ENCODE data around the gene RYR3.

Gene RYR3

DNA sequence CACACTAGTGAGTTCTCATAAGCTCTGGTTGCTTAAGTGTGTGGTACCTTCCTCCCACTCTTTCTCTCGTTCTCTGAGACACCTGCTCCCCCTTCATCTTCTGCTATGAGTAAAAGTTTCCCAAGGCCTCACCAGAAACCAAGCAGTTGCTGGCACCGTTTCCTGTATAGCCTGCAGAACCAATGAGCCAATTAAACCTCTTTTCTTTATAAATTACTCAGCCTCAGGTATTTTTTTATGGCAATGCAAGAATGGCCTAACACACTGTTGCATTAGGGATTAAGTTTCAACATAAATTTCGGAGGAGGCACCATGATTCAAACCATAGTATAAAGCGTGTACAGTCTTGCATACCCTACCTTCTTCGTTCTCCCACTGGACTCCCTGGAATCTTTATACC, 405.3 kb downstream of the RYR3 start:
- no peaks in the 10 kb centered on the region for H3K9me3 ChIP-seq (ENCODE audit: control insufficient read depth, insufficient read depth, low read length)

DNA sequence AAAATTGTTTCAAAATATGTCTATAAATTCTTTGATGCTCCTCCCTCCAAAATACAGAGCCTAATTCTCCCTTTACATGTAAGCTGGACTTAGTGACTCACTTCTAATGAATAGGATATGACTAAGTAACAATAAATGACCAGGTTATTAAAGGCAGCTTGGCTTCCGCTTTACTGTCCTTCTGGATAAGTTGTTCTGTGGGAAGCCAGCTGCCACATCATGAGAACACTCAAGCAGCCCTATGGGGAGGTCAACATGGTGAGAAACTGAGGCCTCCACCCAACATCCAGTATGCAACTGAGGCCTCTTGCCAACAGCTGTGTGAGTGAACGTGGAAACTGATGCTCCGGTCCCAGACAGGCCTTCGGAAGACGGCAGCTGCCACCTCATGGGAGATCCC, 410.2 kb downstream of the RYR3 start:
- Histone ChIP-seq H3K4me1 (ENCODE audit: insufficient read depth, low read length) (no peaks in the 10 kb centered on the region), H3K9me3 (ENCODE audit: control insufficient read depth, insufficient read depth, low read length) (no peaks in the 10 kb centered on the region), H3K9ac (ENCODE audit: low read depth, low read length) (no peak overlapping the region), H3K36me3 (ENCODE audit: insufficient read depth, low read length) (no peaks in the 10 kb centered on the region)

More for the DNA sequence above, 405.3 kb downstream of the RYR3 start:
- H3K4me1 ChIP-seq (ENCODE audit: insufficient read depth, low read length): no peaks in the 10 kb centered on the region
- no peaks in the 10 kb centered on the region for H3K36me3 ChIP-seq (ENCODE audit: insufficient read depth, low read length)
- no peak overlapping the region for H3K9ac ChIP-seq (ENCODE audit: low read depth, low read length)

DNA sequence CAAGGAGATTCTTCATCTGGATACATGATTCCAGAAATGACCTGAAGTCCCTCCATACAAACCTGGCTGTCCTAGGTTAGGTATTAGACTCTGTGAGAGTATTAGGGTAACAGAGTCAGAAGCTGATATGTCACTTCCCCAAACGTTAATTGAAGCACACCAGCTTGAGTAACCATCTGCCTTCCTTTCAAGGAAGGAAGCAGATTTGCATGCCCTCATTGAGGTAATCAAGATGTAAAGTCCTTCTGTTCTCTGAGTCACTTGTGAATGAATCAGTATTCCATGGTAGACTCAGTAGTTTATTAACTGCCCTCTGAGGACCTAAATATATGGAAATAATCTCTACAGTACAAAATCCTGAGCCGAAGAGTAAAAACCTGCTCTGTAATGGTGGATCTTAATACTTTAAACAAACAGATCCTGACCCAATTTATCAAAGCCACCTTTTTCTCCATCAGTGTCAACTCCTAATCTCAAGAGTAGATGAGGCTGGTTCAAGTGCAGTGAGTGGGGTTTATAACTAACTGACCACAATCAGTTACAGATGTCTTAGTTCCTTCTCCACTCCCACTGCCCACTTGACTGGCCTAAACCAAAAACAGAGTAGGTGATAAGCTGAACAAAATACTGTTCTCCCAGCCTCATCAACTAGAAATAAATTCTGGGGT, 411.4 kb downstream of the RYR3 start:
- H3K9ac ChIP-seq (ENCODE audit: low read depth, low read length): no peak overlapping the region
- no peaks in the 10 kb centered on the region for H3K36me3 ChIP-seq (ENCODE audit: insufficient read depth, low read length)

DNA sequence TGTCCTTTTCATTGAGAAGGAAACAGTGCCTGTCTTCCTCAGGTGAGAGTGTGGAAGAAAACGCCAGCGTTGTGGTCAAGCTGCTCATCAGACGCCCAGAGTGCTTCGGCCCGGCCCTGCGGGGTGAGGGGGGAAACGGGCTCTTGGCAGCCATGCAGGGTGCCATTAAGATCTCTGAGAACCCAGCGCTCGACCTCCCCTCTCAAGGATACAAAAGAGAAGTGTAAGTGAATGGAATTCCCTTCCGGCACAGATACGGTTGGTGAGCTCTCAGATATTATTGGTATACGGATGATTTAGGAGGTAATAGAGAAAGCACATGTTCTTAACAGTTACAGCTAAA, 411.9 kb downstream of the RYR3 start:
- Histone ChIP-seq H3K9ac (ENCODE audit: low read depth, low read length) (no peak overlapping the region), H3K9me3 (ENCODE audit: control insufficient read depth, insufficient read depth, low read length) (no peaks in the 10 kb centered on the region), H3K36me3 (ENCODE audit: insufficient read depth, low read length) (no peaks in the 10 kb centered on the region), H3K4me1 (ENCODE audit: insufficient read depth, low read length) (no peaks in the 10 kb centered on the region)

More for the DNA sequence above, 411.4 kb downstream of the RYR3 start:
- Histone ChIP-seq H3K4me1 (ENCODE audit: insufficient read depth, low read length) (no peaks in the 10 kb centered on the region), H3K9me3 (ENCODE audit: control insufficient read depth, insufficient read depth, low read length) (no peaks in the 10 kb centered on the region)

DNA sequence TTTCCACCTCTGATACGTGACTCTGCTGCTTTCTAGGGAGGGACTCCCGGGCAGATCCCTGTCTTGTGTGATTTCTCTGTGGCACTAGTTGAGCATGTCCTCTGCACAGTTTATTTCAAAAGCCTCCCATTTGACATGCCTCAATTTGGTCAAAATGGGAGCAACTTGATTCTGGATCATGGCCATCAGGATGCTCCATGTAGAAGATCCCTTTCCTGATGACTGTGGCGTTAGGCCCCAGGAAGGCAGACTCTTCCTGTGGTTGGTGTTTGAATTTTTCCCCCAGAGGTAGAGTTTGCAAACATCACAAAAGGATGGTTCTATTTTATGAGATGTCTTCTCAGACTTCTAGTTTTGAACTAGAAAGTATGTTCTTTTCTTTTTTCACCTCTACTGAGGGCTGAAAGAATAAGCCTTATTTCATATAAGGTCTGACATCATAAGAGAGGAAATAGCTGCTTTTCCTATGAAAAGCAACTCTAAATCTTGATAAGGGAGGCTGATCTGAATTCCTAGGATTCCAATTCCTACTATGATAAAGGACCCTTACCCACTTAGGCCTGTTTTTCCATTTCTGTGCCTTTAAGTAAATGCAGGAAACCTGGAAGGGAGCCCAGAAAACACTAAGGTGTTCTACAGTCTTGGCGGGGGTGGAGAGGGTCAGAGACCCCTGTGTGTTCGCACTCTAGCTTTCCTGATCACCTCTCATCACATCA, 413.7 kb downstream of the RYR3 start:
- Histone ChIP-seq H3K4me1 (ENCODE audit: insufficient read depth, low read length) (no peaks in the 10 kb centered on the region), H3K36me3 (ENCODE audit: insufficient read depth, low read length) (no peaks in the 10 kb centered on the region), H3K9me3 (ENCODE audit: control insufficient read depth, insufficient read depth, low read length) (no peaks in the 10 kb centered on the region), H3K9ac (ENCODE audit: low read depth, low read length) (no peak overlapping the region)

DNA sequence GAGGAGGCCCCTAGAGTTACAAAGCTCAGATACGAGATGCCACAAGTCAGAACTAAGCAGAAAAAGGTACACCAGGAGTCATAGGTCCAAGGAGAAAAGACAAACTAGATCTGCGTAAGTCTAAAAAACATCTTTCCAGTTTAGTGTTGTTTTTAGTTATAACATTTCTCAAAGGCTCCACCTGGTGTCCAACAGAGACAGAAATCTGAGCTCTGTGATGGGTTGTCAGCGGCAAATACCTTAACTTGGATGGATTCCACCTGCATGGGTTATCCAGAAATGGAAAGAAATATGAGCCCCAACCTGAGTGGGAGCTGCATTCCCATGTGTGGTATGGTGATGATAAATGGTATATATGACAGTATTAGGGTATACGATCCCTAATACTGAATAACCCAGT, 418.9 kb downstream of the RYR3 start:
- Histone ChIP-seq H3K9ac (ENCODE audit: low read depth, low read length) (no peak overlapping the region), H3K36me3 (ENCODE audit: insufficient read depth, low read length) (no peaks in the 10 kb centered on the region), H3K9me3 (ENCODE audit: control insufficient read depth, insufficient read depth, low read length) (no peaks in the 10 kb centered on the region), H3K4me1 (ENCODE audit: insufficient read depth, low read length) (no peaks in the 10 kb centered on the region)

DNA sequence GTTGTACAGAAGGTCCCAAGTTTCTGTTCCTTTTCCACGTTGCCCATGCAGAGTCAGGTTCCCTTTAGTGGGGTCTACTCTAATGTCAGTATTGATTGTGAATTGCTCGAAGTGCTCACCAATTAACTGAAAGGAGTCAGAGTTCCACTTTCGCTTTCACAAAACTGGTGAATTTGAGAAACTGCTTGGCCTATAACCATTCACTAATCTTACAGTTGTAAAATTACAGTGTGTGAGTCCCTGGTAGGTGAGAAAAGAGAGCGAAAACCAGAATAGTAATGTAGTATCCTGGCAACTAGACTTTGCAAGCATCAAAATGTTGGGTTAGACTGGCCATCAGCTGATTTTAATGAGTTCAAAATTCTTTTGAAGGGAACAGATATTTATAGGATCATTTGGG, 420.0 kb downstream of the RYR3 start:
- no peaks in the 10 kb centered on the region for H3K9me3 ChIP-seq (ENCODE audit: control insufficient read depth, insufficient read depth, low read length)
- H3K9ac ChIP-seq (ENCODE audit: low read depth, low read length): no peak overlapping the region
- no peaks in the 10 kb centered on the region for H3K4me1 ChIP-seq (ENCODE audit: insufficient read depth, low read length)
- no peaks in the 10 kb centered on the region for H3K36me3 ChIP-seq (ENCODE audit: insufficient read depth, low read length)

DNA sequence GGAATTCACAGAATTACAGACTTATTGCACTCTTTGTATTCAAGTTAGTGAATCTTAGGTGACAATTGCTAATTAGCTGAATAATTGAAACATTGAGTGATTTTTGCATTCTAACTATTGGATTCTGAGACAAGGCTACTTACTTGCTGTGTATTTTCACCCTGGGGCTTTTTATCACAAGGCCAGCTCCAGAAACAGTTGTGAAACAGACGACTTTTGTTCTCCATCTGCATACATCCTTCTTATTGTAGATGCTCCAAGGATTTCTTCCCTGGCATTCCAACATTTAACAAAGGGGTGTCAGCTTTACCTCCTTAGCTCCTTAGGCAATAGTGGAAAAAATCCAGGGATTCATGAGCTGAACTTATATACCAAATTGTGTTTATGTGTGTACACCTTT, 424.4 kb downstream of the RYR3 start:
- H3K9me3 ChIP-seq (ENCODE audit: control insufficient read depth, insufficient read depth, low read length): no peaks in the 10 kb centered on the region
- no peaks in the 10 kb centered on the region for H3K36me3 ChIP-seq (ENCODE audit: insufficient read depth, low read length)
- no peaks in the 10 kb centered on the region for H3K4me1 ChIP-seq (ENCODE audit: insufficient read depth, low read length)
- H3K9ac ChIP-seq (ENCODE audit: low read depth, low read length): no peak overlapping the region

DNA sequence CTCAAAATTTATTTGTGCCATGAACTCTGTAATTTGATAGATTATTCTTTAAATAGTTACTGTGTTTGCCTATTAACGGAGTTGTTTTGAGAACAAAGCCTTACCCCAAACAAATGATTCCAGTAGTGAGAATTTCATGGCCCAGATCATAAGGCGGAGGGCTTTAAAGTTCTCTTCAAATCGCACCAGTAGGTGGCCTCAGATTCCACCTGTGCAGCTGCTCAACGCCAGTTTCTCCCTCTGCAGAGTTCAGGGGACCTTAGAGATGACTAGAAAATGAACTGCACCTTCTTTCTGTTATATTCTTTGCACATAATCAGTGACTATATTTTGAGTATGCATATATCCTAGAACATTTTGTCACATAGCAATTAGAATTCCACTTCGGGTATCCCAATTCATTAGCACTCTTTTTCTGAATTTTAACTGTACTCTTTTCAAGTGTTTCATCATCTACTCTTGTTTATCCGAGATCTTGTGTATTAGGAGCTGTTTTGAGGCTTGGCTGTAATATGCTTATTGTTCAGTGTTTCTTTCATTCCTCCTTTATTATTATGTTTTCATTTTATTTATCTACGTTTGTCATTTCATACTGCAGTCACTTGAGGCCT, 425.0 kb downstream of the RYR3 start:
- no peak overlapping the region for H3K9ac ChIP-seq (ENCODE audit: low read depth, low read length)
- H3K4me1 ChIP-seq (ENCODE audit: insufficient read depth, low read length): no peaks in the 10 kb centered on the region
- no peaks in the 10 kb centered on the region for H3K9me3 ChIP-seq (ENCODE audit: control insufficient read depth, insufficient read depth, low read length)
- H3K36me3 ChIP-seq (ENCODE audit: insufficient read depth, low read length): no peaks in the 10 kb centered on the region

DNA sequence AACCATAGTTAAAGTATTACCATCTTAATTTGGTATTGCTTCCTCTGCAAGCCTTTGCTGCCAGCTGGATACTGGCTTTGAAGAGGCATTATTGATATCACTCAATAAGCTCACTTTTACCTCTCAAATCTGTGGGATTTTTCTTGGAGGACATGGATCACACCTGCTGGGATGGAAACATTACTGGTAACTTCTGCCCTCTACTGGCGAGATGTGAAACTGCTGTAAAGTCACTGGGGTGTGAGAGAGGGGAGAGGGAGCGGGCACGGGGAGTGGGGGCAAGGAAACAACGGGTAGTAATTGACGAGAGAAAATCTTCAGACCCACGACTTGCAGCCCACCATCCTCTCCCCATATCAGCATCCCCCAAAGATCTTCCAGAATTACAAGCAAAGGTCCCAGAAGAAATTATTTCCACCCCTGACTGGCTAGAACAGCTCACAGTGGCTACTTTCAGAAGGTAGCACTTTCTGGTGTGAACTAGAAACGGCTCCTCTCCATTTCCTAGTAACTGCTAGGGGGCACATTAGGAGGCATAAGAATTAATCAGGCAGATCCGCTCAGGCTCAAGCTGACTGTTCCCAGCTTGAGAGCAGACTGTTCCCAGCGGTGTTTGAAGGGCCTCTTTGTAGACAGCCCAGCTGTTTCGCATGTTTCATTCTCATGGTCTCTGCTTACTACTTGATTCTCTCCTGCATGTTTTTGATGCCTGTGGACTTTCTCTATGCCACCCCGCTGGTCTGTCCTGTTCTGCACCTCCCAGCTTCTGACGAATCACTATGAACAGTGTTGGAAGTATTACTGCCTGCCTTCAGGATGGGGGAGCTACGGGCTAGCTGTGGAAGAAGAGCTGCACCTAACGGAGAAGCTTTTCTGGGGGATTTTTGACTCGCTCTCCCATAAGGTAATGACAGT, 427.2 kb downstream of the RYR3 start:
- no peaks in the 10 kb centered on the region for H3K4me1 ChIP-seq (ENCODE audit: insufficient read depth, low read length)
- H3K9ac ChIP-seq (ENCODE audit: low read depth, low read length): peak overlapping the region; percentile 43; the same call in 1 of the 2 replicates
- H3K36me3 ChIP-seq (ENCODE audit: insufficient read depth, low read length): no peaks in the 10 kb centered on the region
- no peaks in the 10 kb centered on the region for H3K9me3 ChIP-seq (ENCODE audit: control insufficient read depth, insufficient read depth, low read length)

DNA sequence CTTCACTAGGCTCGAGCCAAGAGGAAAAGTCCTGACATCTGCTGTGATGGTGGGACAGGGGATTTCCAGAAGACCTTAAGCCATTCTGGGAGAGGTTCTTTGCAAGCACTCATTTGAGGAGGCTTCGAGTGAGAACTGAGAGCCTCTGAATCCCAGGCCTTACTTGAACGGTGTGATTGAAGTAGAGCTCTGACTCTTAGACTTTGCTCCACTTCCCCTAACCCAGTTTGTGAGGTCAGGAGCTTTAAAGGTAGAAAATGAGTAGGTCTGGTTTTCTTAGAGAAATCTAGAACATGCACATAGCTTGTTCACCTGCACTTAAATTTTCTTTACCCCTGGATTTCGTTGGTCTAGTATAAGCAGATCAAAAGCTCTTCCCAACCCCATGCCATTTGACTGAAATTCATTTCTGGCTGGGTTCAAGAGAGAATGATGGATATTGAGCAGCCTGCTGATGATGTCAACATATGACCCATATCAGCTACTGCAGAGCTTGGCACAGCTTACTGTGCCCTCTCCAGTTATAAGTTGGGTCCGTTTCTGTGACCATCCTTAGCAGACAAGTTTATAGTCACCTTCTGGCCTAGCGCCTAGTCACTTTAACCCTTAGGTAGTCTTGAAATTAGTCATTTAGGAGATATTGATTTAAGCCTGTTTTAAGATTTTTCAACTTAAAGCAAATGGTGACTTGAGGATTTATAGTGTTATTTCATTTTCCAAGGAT, 428.3 kb downstream of the RYR3 start:
- H3K4me1 ChIP-seq (ENCODE audit: insufficient read depth, low read length): no peaks in the 10 kb centered on the region
- H3K36me3 ChIP-seq (ENCODE audit: insufficient read depth, low read length): no peaks in the 10 kb centered on the region
- H3K9ac ChIP-seq (ENCODE audit: low read depth, low read length): no peak overlapping the region
- H3K9me3 ChIP-seq (ENCODE audit: control insufficient read depth, insufficient read depth, low read length): no peaks in the 10 kb centered on the region

DNA sequence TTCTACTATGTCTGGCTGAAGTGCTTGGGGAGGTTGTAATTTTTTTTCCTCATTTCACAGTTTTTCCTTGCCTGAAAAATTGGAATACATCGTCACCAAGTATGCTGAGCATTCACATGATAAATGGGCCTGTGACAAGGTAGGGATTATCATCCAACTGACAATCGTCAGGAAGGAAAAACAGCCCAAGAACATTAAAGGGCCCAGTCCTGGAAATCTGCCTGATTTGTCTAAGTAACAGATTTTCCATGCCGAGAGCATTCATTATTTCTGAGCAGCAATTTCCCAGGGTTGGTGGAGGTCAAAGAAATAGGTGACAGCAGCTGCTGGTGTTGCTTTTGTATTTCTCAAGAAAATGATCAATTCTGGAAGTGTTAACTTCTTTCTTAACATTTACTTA, 431.5 kb downstream of the RYR3 start:
- Histone ChIP-seq H3K36me3 (ENCODE audit: insufficient read depth, low read length) (no peaks in the 10 kb centered on the region), H3K9me3 (ENCODE audit: control insufficient read depth, insufficient read depth, low read length) (no peaks in the 10 kb centered on the region), H3K9ac (ENCODE audit: low read depth, low read length) (no peak overlapping the region), H3K4me1 (ENCODE audit: insufficient read depth, low read length) (no peaks in the 10 kb centered on the region)

DNA sequence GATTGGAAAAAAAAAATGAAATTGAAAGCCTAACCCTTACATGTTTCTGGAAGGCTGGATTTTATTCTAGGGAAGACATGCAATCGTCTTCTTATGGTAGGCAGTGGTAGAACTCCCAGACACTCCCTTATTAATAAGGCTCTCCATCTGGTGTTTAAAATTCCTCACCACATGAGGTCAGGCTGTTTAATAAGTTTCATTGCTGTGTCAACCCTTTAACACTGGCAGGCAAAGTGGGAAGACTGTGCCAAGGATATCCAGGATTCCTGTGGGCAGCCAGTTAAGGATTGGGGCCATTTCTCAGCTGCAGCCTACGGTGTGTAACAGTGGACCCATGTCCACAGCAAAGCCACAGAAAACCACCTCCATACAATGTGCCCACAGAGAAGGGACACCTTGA, 432.0 kb downstream of the RYR3 start:
- H3K4me1 ChIP-seq (ENCODE audit: insufficient read depth, low read length): no peaks in the 10 kb centered on the region
- no peak overlapping the region for H3K9ac ChIP-seq (ENCODE audit: low read depth, low read length)
- no peaks in the 10 kb centered on the region for H3K9me3 ChIP-seq (ENCODE audit: control insufficient read depth, insufficient read depth, low read length)
- no peaks in the 10 kb centered on the region for H3K36me3 ChIP-seq (ENCODE audit: insufficient read depth, low read length)

DNA sequence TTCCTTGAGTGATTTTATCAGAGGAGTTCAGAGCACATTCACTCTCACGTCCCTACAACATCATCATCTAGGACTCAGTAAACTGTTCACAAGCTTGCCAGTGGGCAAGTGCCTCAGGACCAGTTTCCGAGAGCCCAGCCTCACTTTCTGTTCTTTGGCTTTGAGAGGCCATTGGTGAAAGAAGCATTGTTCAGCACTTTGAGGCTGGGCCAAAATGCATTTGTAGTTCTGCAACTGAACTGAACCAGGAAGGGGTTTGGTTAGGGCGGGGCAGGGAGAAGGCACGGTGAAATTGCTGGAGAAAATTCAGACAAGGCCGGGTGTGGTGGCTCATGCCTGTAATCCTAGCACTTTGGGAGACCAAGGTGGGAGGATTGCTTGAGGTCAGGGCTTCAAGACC, 435.4 kb downstream of the RYR3 start:
- H3K36me3 ChIP-seq (ENCODE audit: insufficient read depth, low read length): no peaks in the 10 kb centered on the region
- no peaks in the 10 kb centered on the region for H3K9me3 ChIP-seq (ENCODE audit: control insufficient read depth, insufficient read depth, low read length)
- no peak overlapping the region for H3K9ac ChIP-seq (ENCODE audit: low read depth, low read length)
- H3K4me1 ChIP-seq (ENCODE audit: insufficient read depth, low read length): no peaks in the 10 kb centered on the region
